Parathyroid adenoma (tissue), 2 donors: ENCODE data around the gene DGKI.

Experiments
- H2AFZ ChIP-seq: fragments of 300-600 bp; sonication (generic); one replicate; pipeline ENCODE4 v1.7.0; 2017; ENCODE audit warnings: antibody characterized with exemption, mild to moderate bottlenecking
- H3K27ac ChIP-seq: fragments of 300-600 bp; sonication (generic); one replicate; pipeline ENCODE4 v1.7.0; 2017
- H3K27me3 ChIP-seq: fragments of 300-600 bp; sonication (generic); one replicate; pipeline ENCODE4 v1.7.0; 2017; ENCODE audit warnings: low read length; ENCODE audit not compliant: control insufficient read depth, insufficient read depth
- H3K36me3 ChIP-seq: fragments of 300-600 bp; sonication (generic); one replicate; pipeline ENCODE4 v1.7.0; 2017; ENCODE audit warnings: low read length; ENCODE audit not compliant: control insufficient read depth, insufficient read depth
- H3K4me1 ChIP-seq: fragments of 300-600 bp; sonication (generic); one replicate; pipeline ENCODE4 v1.7.0; 2017; ENCODE audit warnings: control low read depth
- H3K4me2 ChIP-seq: fragments of 300-600 bp; sonication (generic); one replicate; pipeline ENCODE4 v1.7.0; 2017; ENCODE audit warnings: low read length
- H3K4me3 ChIP-seq: fragments of 300-600 bp; sonication (generic); one replicate; pipeline ENCODE4 v1.7.0; 2017; ENCODE audit warnings: low read depth, low read length
- H3K79me2 ChIP-seq: fragments of 300-600 bp; sonication (generic); one replicate; pipeline ENCODE4 v1.7.0; 2017; ENCODE audit warnings: control low read depth
- H3K9ac ChIP-seq: fragments of 300-600 bp; sonication (generic); one replicate; pipeline ENCODE4 v1.7.0; 2017; ENCODE audit warnings: mild to moderate bottlenecking
- H3K9me3 ChIP-seq: fragments of 300-600 bp; sonication (generic); one replicate; pipeline ENCODE4 v1.7.0; 2017; ENCODE audit warnings: low read length; ENCODE audit not compliant: control insufficient read depth
- TF ChIP-seq, protein P1 (sequence below): fragments of 300-600 bp; sonication (generic); IDR thresholded peaks from one replicate; pipeline ENCODE4 v1.7.0; 2017; ENCODE audit warnings: antibody characterized with exemption, mild to moderate bottlenecking
- donor health status: primary hyperparathyroidism.

The DGKI gene

DNA sequence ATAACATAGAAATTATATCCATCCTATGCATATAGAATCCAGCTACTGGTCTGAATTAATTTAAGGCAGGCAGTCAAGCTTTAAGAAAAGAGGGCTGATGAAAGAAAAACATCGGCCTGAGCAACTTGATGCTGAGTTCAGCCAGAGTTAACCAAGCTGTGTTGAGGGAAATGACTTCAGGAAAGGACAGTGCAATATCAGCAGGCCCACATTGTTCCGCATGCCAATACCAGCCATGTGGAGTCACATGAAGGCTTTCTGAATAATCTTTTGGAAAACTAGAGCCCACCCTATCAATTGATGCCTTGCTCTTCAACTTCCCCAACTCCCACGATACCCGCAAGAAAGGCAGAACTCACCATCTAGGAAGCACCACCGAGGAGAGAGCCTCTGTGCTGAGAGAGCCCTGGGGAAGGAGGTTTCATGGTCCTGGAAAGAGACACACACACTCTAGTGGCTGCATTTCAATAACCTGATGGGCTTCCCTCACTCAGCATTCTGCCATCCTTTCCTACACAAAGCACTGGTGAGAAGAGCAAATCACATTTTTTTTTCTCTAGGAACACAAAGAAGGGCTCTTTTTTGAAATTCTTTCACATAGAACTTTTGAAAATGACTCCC lies 377.5 kb downstream of the DGKI start:
- no peaks in the 10 kb centered on the region for H3K79me2 ChIP-seq
- H3K9me3 ChIP-seq: no peaks in the 10 kb centered on the region
- no peaks in the 10 kb centered on the region for H3K27me3 ChIP-seq
- no peak overlapping the region for H3K27ac ChIP-seq
- no peak overlapping the region for H2AFZ ChIP-seq
- TF ChIP-seq, protein P1, sequence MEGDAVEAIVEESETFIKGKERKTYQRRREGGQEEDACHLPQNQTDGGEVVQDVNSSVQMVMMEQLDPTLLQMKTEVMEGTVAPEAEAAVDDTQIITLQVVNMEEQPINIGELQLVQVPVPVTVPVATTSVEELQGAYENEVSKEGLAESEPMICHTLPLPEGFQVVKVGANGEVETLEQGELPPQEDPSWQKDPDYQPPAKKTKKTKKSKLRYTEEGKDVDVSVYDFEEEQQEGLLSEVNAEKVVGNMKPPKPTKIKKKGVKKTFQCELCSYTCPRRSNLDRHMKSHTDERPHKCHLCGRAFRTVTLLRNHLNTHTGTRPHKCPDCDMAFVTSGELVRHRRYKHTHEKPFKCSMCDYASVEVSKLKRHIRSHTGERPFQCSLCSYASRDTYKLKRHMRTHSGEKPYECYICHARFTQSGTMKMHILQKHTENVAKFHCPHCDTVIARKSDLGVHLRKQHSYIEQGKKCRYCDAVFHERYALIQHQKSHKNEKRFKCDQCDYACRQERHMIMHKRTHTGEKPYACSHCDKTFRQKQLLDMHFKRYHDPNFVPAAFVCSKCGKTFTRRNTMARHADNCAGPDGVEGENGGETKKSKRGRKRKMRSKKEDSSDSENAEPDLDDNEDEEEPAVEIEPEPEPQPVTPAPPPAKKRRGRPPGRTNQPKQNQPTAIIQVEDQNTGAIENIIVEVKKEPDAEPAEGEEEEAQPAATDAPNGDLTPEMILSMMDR: no peak
- H3K9ac ChIP-seq: no peak overlapping the region
- H3K4me1 ChIP-seq: no peaks in the 10 kb centered on the region
- H3K36me3 ChIP-seq: no peaks in the 10 kb centered on the region
- no peak overlapping the region for H3K4me3 ChIP-seq
- no peak overlapping the region for H3K4me2 ChIP-seq

DNA sequence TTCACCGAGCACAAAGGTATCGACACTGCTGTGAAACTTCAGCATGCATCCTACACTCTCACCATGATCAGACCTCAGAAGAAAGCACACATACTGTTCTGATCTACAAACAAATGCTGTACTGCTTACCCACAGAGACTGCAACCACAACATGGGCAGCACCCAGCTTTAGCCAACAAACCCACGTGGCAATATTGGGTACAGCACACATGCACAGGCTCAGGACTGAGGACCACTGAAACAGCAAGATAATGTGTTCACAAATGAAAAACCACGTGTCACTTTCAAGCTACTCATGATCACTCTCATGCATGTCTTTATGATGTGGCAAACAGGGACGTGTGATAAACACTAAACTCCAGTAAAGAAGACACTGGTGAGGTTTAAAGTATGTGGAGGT lies 383.9 kb downstream of the DGKI start:
- TF ChIP-seq, protein P1: no peak
- H3K4me3 ChIP-seq: no peak overlapping the region

DNA sequence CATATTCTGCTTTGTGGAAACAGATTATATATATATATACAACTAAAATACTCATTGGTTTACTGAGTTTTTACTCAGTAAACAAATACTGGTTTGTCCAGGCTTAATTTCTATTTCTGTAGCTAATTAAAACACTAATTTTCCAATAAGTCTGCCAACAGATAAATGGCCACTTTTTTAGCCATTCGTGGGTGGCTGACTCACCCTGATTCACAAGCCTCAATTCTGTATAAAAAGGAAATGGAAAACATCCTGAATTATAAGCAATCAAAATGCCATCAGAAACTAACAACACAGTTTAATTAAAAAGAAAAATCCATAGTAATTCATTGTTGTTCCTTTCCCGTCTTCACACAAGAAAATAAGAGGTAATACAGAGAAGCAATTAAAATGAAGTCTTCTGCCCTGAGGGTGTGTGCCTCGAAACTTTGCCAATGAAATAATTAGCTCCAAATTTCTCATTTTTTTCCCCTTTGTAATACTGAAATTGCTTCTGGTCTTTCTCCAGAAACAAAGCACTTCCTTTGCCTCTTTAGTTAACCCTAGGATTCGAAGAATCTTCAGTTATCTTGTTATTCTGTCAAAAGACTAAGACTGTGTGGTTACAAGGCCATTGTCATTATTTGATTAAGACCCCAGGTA lies 384.6 kb downstream of the DGKI start:
- Histone ChIP-seq H3K27ac (no peak overlapping the region), H3K9me3 (no peaks in the 10 kb centered on the region), H3K9ac (no peak overlapping the region), H3K36me3 (no peaks in the 10 kb centered on the region), H3K4me3 (no peak overlapping the region), H3K27me3 (no peaks in the 10 kb centered on the region), H3K4me1 (peaks cover 6% of the 10 kb centered on the region), H3K79me2 (no peaks in the 10 kb centered on the region), H2AFZ (no peak overlapping the region), H3K4me2 (no peak overlapping the region)
- TF ChIP-seq, protein P1: no peak

More for the DNA sequence above, 383.9 kb downstream of the DGKI start:
- Histone ChIP-seq H3K9ac (no peak overlapping the region), H3K4me1 (peaks cover 4% of the 10 kb centered on the region), H3K27ac (no peak overlapping the region), H3K79me2 (no peaks in the 10 kb centered on the region), H3K36me3 (no peaks in the 10 kb centered on the region), H2AFZ (no peak overlapping the region), H3K27me3 (no peaks in the 10 kb centered on the region), H3K9me3 (no peaks in the 10 kb centered on the region), H3K4me2 (no peak overlapping the region)

DNA sequence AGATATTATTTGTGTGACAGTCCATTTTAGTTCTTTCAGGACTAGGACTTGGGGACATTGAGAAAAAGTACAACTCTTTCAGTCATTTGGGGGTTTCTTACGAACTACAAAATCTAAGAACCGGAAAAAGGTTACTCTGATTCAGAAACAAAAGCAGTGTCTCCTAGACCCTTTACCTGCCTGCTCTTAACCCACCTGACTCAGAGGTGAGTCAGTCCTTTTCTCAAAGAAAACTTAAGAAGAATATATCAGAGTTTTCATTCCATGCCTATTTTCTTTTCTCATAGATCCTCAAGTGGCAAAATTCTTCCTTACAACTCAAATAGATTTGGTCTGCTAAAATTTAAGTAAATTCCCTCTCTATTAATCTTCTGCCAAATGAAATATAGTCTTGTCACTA lies 388.4 kb downstream of the DGKI start:
- Histone ChIP-seq H3K36me3 (no peaks in the 10 kb centered on the region), H3K9me3 (no peaks in the 10 kb centered on the region), H3K4me3 (no peak overlapping the region), H3K4me1 (peaks cover 6% of the 10 kb centered on the region), H2AFZ (no peak overlapping the region), H3K4me2 (no peak overlapping the region), H3K79me2 (no peaks in the 10 kb centered on the region), H3K9ac (no peak overlapping the region), H3K27ac (no peak overlapping the region), H3K27me3 (no peaks in the 10 kb centered on the region)
- TF ChIP-seq, protein P1: no peak

DNA sequence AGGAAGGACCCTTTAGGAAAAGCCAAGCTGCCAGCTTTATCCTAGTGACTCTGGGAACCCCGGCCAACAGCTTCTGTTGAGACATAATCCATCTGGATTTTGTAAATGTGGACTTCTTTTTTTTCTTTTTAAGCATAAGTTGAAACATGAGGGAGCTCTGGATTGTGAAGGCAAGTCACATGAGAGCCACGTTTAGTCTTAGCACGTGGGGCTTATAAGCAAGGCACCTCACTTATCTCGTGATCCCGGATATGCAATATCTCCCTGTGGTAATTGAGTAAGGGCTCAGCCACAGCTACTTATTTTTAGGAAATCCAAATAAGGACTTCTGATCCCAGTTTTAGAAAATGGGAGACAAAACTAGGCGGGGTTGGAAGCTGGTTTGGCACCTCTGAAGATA lies 392.0 kb downstream of the DGKI start:
- Histone ChIP-seq H3K27ac (no peak overlapping the region), H3K4me3 (no peak overlapping the region)

More for the DNA sequence above, 392.0 kb downstream of the DGKI start:
- no peaks in the 10 kb centered on the region for H3K79me2 ChIP-seq
- no peaks in the 10 kb centered on the region for H3K27me3 ChIP-seq
- no peaks in the 10 kb centered on the region for H3K9me3 ChIP-seq
- TF ChIP-seq, protein P1: no peak
- H2AFZ ChIP-seq: no peak overlapping the region
- H3K4me1 ChIP-seq: peaks cover 6% of the 10 kb centered on the region
- H3K4me2 ChIP-seq: no peak overlapping the region
- no peak overlapping the region for H3K9ac ChIP-seq
- no peaks in the 10 kb centered on the region for H3K36me3 ChIP-seq
